SK-N-SH treated with all-trans-retinoic acid at 6 μM for 48 hours (cell line): ENCODE data around the gene TWIST2.

Experiments used
- ATAC-seq: fragments of 200-7000 bp; cut with Tn5 transposase; 3 replicates; pipeline ENCODE4 v1.9.1; 2020; ENCODE audit warnings: mild to moderate bottlenecking, moderate library complexity
- ARNTL ChIP-seq: fragments of 450-650 bp; formaldehyde crosslinking; IDR thresholded peaks from 2 replicates; pipeline ENCODE4 v1.5.0; 2020; ENCODE audit warnings: low read depth, mild to moderate bottlenecking, moderate library complexity, borderline replicate concordance
- BACH2 ChIP-seq: fragments of 250-450 bp; sonication (Bioruptor Pico); IDR thresholded peaks from 2 replicates; pipeline ENCODE4 v1.9.0; 2021; ENCODE audit warnings: mild to moderate bottlenecking, borderline replicate concordance
- ESRRG ChIP-seq: fragments of 250-450 bp; sonication (Bioruptor Pico); IDR thresholded peaks from 2 replicates; pipeline ENCODE4 v1.6.1; 2021; ENCODE audit warnings: mild to moderate bottlenecking
- GLIS3 ChIP-seq: fragments of 250-450 bp; sonication (Bioruptor Pico); IDR thresholded peaks from 2 replicates; pipeline ENCODE4 v1.5.0; 2020; ENCODE audit warnings: mild to moderate bottlenecking, moderate library complexity
- ISL1 ChIP-seq: fragments of 250-450 bp; sonication (Bioruptor Pico); IDR thresholded peaks from 2 replicates; pipeline ENCODE4 v2.1.2; 2022; ENCODE audit warnings: mild to moderate bottlenecking, moderate library complexity
- PATZ1 ChIP-seq: fragments of 250-450 bp; sonication (Bioruptor Pico); IDR thresholded peaks from 2 replicates; pipeline ENCODE4 v1.8.0; 2020; ENCODE audit warnings: mild to moderate bottlenecking, moderate library complexity, borderline replicate concordance
- POU6F1 ChIP-seq: fragments of 250-450 bp; sonication (Bioruptor Pico); IDR thresholded peaks from 2 replicates; pipeline ENCODE4 v1.8.0; 2021; ENCODE audit warnings: low read depth, mild to moderate bottlenecking, moderate library complexity, borderline replicate concordance
- PPARA ChIP-seq: fragments of 250-450 bp; sonication (Bioruptor Pico); IDR thresholded peaks from 2 replicates; pipeline ENCODE4 v1.5.0; 2020; ENCODE audit warnings: mild to moderate bottlenecking, borderline replicate concordance
- SNAI2 ChIP-seq: fragments of 250-450 bp; sonication (Bioruptor Pico); IDR thresholded peaks from 2 replicates; pipeline ENCODE4 v1.5.0; 2020; ENCODE audit warnings: mild to moderate bottlenecking, moderate library complexity
- TCF4 ChIP-seq: fragments of 250-450 bp; sonication (Bioruptor Pico); IDR thresholded peaks from 2 replicates; pipeline ENCODE4 v1.8.0; 2021; ENCODE audit warnings: mild to moderate bottlenecking, moderate library complexity, borderline replicate concordance
- TOX ChIP-seq: fragments of 250-450 bp; sonication (Bioruptor Pico); IDR thresholded peaks from 2 replicates; pipeline ENCODE4 v1.8.0; 2021; ENCODE audit warnings: mild to moderate bottlenecking, moderate library complexity, borderline replicate concordance
- ZC3H10 ChIP-seq: fragments of 250-450 bp; sonication (Bioruptor Pico); IDR thresholded peaks from 2 replicates; pipeline ENCODE4 v1.5.1; 2021; ENCODE audit warnings: mild to moderate bottlenecking, moderate library complexity
- ZFP3 ChIP-seq: fragments of 250-450 bp; sonication (Bioruptor Pico); IDR thresholded peaks from 2 replicates; pipeline ENCODE4 v1.5.0; 2020; ENCODE audit warnings: mild to moderate bottlenecking, moderate library complexity
- ZNF565 ChIP-seq: fragments of 450-650 bp; formaldehyde crosslinking; conservative IDR thresholded peaks from 2 replicates; pipeline ENCODE4 v1.5.0; 2020; ENCODE audit warnings: low read depth, mild to moderate bottlenecking, moderate library complexity
- ZNF70 ChIP-seq: fragments of 450-650 bp; formaldehyde crosslinking; IDR thresholded peaks from 2 replicates; pipeline ENCODE4 v1.5.0; 2020; ENCODE audit warnings: mild to moderate bottlenecking, moderate library complexity
- TF ChIP-seq, protein P1 (sequence below): fragments of 250-450 bp; sonication (Bioruptor Pico); IDR thresholded peaks from 2 replicates; pipeline ENCODE4 v1.5.1; 2020; ENCODE audit warnings: low read depth, mild to moderate bottlenecking, moderate library complexity
- TF ChIP-seq, protein P2 (sequence below): fragments of 250-450 bp; sonication (Bioruptor Pico); IDR thresholded peaks from 2 replicates; pipeline ENCODE4 v1.5.0; 2020; ENCODE audit warnings: mild to moderate bottlenecking, moderate library complexity
- TF ChIP-seq, protein P3 (sequence below): fragments of 250-450 bp; sonication (Bioruptor Pico); IDR thresholded peaks from 2 replicates; pipeline ENCODE4 v1.5.1; 2021; ENCODE audit warnings: mild to moderate bottlenecking, moderate library complexity

The TWIST2 gene

GRCh38 chr2:238916176-238916874, 68.4 kb downstream of the TWIST2 start:
- no peak for ATAC-seq
- TF ChIP-seq BACH2, result no peak

DNA sequence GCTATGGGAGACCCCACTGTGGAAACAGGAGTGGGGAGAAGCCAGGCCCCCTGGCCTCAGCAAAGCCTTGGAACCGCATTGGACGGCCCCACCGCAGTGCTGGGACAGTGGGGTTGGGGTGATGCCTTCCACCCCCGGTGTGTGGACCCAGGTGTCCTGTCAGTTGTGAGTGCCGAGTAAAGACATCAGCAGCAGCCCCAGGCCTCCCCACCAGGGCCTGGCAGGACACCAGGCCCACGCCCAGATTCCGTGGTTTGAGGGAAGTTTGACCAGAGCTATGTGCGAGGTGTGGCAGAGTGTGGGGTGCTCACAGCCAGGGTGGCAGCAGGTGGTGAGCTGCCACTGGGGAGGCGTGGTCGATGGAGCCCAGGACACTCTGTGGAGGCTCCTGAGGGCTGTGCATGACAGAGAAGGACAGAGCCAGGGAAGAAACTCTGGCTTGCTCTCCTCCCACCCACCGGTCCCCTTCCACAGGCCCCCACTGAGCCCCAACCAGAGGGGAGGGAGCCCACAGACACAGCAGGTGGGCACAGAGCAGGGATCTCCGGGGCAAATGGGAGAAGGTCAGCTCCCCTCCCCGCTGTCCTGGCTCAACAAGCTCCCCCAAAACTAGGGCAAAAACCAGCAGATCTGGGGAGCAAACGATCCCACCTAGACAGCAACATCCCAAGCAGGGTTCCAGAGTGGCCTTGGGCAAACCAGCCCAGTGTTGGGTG, 69.1 kb downstream of the TWIST2 start:
- no peak for ATAC-seq
- TF ChIP-seq ARNTL, result no peak
- no peak for TF ChIP-seq PATZ1 (CRISPR knock-in tag)
- TF ChIP-seq, protein P1, sequence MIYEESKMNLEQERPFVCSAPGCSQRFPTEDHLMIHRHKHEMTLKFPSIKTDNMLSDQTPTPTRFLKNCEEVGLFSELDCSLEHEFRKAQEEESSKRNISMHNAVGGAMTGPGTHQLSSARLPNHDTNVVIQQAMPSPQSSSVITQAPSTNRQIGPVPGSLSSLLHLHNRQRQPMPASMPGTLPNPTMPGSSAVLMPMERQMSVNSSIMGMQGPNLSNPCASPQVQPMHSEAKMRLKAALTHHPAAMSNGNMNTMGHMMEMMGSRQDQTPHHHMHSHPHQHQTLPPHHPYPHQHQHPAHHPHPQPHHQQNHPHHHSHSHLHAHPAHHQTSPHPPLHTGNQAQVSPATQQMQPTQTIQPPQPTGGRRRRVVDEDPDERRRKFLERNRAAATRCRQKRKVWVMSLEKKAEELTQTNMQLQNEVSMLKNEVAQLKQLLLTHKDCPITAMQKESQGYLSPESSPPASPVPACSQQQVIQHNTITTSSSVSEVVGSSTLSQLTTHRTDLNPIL, result no peak
- no peak for TF ChIP-seq TCF4 (CRISPR knock-in tag)
- TF ChIP-seq ZNF70 (CRISPR knock-in tag), result no peak
- TF ChIP-seq SNAI2 (CRISPR knock-in tag), result no peak
- TF ChIP-seq ZNF565 (CRISPR knock-in tag), result no peak
- TF ChIP-seq POU6F1 (CRISPR knock-in tag), result no peak

DNA sequence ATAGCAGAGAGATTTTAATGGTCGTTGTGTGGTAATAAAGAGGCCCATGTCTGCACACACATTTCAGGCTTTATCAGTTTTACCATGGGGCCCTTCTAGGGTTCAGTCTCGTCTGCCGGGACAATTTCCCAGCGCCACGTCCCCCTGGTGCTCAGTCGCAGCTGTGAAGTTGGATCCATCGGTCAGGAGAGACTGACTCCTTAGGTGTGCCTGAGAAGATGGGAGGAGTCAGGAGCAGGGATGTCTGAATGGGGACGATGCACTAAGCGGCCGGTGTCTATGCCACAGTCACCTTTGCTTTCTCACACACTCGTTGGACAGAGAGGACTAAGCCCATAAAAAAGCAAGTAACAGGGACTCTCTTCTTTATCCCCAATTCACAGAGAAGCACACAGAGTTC, 71.4 kb downstream of the TWIST2 start:
- no peak for TF ChIP-seq PPARA (CRISPR knock-in tag)
- TF ChIP-seq, protein P2, sequence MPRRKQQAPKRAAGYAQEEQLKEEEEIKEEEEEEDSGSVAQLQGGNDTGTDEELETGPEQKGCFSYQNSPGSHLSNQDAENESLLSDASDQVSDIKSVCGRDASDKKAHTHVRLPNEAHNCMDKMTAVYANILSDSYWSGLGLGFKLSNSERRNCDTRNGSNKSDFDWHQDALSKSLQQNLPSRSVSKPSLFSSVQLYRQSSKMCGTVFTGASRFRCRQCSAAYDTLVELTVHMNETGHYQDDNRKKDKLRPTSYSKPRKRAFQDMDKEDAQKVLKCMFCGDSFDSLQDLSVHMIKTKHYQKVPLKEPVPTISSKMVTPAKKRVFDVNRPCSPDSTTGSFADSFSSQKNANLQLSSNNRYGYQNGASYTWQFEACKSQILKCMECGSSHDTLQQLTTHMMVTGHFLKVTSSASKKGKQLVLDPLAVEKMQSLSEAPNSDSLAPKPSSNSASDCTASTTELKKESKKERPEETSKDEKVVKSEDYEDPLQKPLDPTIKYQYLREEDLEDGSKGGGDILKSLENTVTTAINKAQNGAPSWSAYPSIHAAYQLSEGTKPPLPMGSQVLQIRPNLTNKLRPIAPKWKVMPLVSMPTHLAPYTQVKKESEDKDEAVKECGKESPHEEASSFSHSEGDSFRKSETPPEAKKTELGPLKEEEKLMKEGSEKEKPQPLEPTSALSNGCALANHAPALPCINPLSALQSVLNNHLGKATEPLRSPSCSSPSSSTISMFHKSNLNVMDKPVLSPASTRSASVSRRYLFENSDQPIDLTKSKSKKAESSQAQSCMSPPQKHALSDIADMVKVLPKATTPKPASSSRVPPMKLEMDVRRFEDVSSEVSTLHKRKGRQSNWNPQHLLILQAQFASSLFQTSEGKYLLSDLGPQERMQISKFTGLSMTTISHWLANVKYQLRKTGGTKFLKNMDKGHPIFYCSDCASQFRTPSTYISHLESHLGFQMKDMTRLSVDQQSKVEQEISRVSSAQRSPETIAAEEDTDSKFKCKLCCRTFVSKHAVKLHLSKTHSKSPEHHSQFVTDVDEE (CRISPR knock-in tag), result no peak
- no peak for TF ChIP-seq ZNF70 (CRISPR knock-in tag)
- TF ChIP-seq ZNF565 (CRISPR knock-in tag), result no peak
- no peak for TF ChIP-seq TCF4 (CRISPR knock-in tag)
- TF ChIP-seq, protein P1, result no peak
- no peak for TF ChIP-seq GLIS3 (CRISPR knock-in tag)
- TF ChIP-seq ZFP3, result no peak
- TF ChIP-seq, protein P3, sequence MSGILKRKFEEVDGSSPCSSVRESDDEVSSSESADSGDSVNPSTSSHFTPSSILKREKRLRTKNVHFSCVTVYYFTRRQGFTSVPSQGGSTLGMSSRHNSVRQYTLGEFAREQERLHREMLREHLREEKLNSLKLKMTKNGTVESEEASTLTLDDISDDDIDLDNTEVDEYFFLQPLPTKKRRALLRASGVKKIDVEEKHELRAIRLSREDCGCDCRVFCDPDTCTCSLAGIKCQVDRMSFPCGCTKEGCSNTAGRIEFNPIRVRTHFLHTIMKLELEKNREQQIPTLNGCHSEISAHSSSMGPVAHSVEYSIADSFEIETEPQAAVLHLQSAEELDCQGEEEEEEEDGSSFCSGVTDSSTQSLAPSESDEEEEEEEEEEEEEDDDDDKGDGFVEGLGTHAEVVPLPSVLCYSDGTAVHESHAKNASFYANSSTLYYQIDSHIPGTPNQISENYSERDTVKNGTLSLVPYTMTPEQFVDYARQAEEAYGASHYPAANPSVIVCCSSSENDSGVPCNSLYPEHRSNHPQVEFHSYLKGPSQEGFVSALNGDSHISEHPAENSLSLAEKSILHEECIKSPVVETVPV (CRISPR knock-in tag), result no peak
- TF ChIP-seq ISL1 (CRISPR knock-in tag), result no peak
- no peak for TF ChIP-seq ZC3H10
- no peak for TF ChIP-seq PATZ1 (CRISPR knock-in tag)
- TF ChIP-seq ESRRG (CRISPR knock-in tag), result no peak
- TF ChIP-seq TOX, result no peak
- ATAC-seq, result no peak
